HG03039 (cell line): ENCODE results near the gene NLRC4.
"Not testable (repeated sequence)": the region's sequence is repeated elsewhere in the genome, so short reads cannot be mapped to it uniquely, and the experiment has no call there.

Experiments
- ATAC-seq: cut with Tn5 transposase; IDR thresholded peaks from one replicate; pipeline ENCODE4 v1.9.1; 2021; ENCODE audit warnings: mild to moderate bottlenecking, moderate library complexity; ENCODE audit not compliant: unreplicated experiment

Gene NLRC4

GRCh38 chr2:32249731-32250236, 14.9 kb downstream of the NLRC4 start:
- ATAC-seq = no peak

DNA sequence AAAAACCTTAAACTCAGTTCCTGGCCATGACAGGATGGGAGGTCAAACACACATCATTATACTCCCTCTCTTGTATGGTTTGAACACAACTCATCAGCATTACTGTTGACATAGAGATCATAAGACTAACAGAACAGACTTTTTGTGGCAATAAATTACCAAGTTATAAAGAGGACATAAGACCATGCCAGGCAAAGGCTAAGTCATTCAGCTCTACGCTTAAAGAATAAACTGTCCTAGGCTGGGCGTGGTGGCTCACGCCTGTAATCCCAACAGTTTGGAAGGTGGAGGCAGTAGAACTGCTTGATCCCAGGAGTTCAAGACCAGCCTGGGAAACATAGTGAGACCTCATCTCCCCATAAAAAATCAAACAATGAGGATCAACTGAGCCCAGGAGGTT, 16.4 kb downstream of the NLRC4 start:
- no peak for ATAC-seq

DNA sequence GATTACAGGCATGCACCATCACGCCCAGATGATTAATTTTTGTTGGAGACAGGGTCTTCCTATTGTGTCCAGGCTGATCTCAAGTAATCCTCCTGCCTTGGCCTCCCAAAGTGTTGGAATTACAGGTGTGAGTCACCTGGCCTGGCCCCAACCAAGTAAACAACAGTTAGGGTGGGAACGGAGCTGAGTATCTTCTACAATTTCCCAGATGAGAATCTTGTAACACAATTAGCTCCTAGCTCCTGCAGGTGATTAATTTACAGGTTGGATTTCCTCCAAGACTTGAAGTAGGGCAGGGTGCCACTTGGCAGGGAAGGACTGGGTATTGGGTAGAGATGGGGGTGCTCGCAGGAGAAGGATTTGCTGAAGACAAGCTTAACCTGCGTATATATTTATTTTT, 17.8 kb downstream of the NLRC4 start:
- ATAC-seq = no peak

DNA sequence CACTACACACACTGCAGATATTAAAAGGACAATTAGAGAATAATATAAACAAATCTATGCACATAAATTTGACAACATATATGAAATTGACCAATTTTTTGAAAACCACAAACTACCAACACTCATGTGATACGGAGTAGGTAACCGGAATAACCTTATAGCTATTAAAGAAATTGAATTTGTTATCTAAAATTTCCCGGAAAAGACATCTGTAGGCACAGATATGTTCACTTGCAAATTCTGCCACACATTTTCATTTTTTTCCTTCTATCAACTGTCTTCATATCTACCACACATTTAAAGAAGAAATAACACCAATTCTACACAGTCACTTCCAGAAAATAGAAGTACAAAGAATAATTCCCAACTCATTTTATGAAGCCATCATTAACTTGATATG, 22.4 kb downstream of the NLRC4 start:
- ATAC-seq = no peak

- ATAC-seq = no peak
Measured at GRCh38 chr2:32237996-32238395, 26.7 kb downstream of the NLRC4 start.

DNA sequence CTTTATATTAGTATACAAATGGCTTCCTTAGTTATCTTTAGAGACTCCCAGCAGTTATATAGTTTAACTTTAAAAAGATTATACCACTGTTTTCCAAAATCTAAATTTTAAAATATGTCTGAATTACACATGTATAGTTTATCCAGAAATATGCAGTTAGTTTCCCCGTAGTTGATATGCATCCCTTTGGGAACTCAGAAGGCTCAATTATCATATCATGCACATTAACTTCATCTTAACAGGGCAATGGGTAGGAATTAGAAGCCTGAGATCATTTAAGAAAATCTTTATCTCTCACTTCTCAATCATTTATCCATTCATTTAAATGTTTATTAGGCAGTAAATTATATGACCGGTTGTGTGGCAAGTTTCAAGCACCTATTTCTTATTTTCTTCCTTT, 27.2 kb downstream of the NLRC4 start:
- ATAC-seq = no peak

- ATAC-seq = no peak
Measured at GRCh38 chr2:32235315-32235714, 29.4 kb downstream of the NLRC4 start.

GRCh38 chr2:32231959-32232358, 32.7 kb downstream of the NLRC4 start:
- no peak for ATAC-seq

GRCh38 chr2:32229635-32230034, 35.1 kb downstream of the NLRC4 start:
- no peak for ATAC-seq

DNA sequence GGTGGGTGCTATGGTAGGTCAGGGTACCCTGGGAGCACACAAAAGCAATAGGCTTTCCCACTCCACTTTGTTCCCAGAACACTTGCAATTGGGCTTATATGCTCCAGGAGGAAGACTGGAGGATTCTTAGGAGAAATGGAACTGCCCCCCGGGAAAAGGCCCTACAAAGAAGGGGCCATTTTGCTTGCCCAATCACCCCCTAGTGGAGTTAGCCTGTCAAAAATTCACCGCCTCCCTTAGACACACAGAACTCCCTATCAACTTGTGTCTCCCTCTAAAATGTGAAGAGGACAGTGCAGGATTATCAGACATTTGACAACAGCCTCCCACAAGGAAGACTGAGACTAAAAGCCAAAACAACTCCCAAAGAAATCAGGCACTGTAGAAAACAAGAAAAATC, 36.5 kb downstream of the NLRC4 start:
- ATAC-seq = no peak

DNA sequence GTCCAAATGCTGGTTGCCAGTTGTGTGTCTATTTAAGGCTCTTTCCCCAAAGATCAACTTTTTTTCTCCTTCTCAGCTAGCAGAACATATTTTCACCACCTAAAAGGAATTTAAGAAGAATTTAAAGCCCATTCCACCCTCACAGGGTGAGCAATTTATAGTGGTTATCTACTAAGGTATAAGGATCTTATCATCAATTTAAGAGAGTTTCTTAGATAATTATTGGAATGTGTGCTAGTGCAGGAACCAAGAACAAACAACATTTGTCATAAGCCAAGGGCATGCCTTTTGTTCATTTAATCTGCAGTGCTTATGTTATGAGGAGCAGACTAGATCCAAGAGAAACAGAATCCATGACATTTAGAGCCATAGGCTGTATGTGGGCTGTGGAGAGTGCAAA, 37.2 kb downstream of the NLRC4 start:
- ATAC-seq = no peak

DNA sequence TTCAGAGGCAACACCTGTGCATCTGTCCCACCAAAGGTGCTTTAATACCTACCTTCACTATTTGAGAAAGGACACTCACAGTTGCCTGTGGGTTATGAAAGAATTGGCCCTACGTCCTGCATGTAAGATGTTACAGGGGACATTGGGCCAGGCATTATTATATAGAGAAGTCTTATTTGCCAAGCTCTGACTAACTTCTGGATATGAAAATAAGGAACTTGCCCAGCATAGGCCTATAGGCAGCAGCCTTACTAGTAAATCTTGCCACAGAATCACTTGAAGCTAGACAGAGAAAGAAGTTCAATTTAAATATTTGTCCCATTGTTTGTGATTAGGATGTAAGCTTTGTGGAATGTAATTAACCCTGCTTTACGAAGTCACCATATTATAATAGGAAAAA, 41.7 kb downstream of the NLRC4 start:
- ATAC-seq = no peak

- ATAC-seq = no peak
Measured at GRCh38 chr2:32220445-32220844, 44.2 kb downstream of the NLRC4 start.

DNA sequence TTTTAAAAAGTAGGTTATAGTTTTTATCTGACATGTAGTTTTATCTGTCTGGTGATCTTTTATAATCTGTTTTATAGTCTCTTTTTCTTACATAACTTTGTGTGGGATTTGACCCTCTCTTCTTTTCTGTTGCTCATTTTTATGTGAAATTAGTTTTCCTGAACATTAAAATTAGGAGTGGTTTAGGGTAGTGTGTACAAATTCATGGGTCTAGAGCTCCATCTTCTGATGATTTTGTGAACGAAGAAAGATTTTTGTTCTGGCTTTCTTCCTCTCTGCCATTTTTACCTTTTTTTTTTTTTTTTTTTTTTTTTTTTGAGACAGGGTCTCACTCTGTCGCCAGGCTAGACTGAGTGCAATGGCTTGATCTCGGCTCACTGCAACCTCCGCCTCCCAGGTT, 52.4 kb downstream of the NLRC4 start:
- ATAC-seq = no peak

DNA sequence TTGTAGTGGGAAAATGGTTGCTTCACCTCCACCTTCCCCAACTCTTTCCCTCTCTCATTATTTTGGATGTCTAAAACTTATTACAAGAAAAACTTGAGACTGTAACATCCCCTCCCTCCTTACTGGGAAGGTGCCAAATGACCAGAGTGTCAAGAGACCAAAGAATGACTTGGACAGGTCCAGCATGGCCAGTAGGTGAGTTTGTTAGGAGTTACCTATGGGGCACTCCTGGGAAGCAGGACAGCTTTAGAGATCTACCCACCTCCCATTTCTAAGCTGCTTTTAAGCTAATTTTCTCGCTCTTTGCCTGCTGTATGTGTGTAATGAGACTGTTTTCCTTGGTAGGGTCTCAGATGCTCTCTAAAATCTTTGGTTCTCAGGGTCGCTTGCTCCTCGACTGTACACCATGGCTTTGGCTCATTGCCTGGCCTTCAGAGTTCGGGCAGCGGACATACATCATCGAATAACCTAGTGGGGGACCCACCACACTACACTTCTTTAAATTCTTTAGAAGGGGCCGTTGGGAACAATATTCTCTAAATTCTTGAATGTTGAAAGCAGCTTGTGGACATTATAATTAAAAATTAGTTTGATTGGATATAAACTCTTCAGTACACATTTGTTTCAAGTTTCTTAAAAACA, 53.8 kb downstream of the NLRC4 start:
- no peak for ATAC-seq

DNA sequence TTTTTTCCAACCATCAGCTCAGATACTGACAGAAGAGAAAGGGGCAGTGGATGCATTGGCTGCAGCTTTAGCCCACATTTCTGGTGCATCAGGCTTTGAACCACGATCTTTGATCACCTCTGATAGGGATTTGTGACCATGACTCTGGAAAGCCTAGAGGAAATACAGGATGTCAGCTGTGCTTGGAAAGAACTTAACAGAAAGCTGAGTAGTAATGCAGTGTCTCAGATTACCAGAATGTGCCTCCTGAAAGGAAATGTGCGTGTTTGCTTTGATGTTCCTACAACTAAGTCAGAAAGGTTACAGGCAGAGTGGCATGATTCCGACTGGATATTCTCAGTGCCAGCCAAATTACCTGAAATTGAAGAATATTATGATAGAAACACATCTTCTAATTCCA, 61.3 kb downstream of the NLRC4 start:
- ATAC-seq = not testable (repeated sequence)

GRCh38 chr2:32200814-32201213, 63.9 kb downstream of the NLRC4 start:
- ATAC-seq = no peak

- no peak for ATAC-seq
Measured at GRCh38 chr2:32192418-32192817, 72.3 kb downstream of the NLRC4 start.

- ATAC-seq = no peak
Measured at GRCh38 chr2:32189011-32189410, 75.7 kb downstream of the NLRC4 start.

DNA sequence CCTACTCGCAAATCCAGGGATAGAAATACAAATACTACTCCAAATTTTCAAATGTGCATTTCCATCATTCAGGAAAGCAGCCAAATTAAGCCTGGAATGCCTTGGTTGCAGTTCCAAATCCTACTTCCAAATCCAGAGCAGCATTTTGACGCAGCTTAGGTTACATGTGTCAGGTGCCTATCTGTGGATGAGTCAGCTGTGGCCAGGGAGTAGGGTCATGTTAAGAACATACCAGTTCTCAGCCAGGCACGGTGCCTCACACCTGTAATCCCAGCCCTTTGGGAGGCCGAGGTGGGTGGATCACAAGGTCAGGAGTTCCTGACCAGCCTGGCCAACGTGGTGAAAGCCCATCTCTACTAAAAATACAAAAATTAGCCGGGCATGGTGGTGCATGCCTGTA, 82.0 kb downstream of the NLRC4 start:
- ATAC-seq = no peak
